NCI-H748 (cell line): ENCODE measurements around the gene COL6A1.
A peak's percentile ranks its signal among the peaks of the same experiment; 100 is the strongest.

Experiments used
- DNase-seq: peaks from one replicate; lab custom pipeline; 2025; ENCODE audit not compliant: unreplicated experiment; lab: John Stamatoyannopoulos, UW

COL6A1 gene

GRCh38 chr21:46023555-46023954, 42.0 kb downstream of the COL6A1 start:
- DNase-seq: no peak

GRCh38 chr21:46024141-46024540, 42.6 kb downstream of the COL6A1 start:
- no peak for DNase-seq

DNA sequence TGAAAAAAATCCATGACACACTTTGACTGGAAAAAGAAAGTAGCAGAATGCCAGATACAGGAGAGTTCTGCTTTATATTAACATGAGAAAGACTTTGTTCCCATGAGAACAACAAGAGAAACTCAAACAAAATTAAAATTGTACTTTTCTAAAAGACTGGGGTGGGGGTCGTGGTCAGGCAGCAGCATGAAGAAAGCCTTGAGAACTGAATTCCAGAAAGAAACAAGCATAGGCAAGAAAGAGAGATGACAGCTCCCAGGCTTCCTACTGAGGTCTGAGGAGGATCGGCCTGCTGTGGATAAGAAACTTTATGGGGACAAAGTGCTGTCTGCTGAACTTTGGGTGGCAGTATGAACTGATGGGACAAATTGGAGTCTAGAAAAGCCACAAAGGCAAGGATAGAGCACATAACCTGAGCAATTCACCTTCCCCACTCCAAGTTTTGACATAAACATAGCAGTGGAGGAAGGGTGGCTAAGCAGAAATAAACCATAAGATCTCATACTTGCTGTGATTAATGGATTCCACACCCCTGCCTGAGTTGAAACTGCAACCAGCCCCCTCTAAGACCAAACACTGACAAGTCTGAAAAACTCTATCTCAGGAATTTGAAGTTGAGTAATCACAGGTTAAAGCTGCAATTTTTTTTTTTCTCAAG, 43.7 kb downstream of the COL6A1 start:
- DNase-seq: no peak

GRCh38 chr21:46027851-46028493, 46.4 kb downstream of the COL6A1 start:
- no peak for DNase-seq

GRCh38 chr21:46028573-46029091, 47.1 kb downstream of the COL6A1 start:
- DNase-seq: no peak

GRCh38 chr21:46029186-46029924, 47.8 kb downstream of the COL6A1 start:
- no peak for DNase-seq

DNA sequence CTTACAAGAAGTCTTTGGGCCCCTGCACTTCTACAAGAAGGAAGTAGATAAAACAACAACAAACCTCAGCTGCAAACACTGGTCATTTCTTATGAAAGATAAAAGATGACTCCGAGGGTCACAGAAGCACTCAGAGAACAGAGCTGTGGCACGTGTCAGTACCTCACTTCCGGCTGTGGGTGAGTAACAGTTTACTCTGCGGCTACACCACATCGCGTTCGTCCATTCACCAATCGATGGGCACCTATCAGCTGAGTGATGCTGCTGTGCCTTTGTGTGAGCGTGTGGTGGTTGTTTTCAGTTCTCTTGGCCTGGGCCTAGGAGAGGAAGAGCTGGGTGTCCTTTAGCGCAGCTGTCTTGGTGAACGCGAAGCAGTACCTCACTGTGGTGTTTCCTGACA, 49.9 kb downstream of the COL6A1 start:
- DNase-seq: no peak

GRCh38 chr21:46032100-46032499, 50.5 kb downstream of the COL6A1 start:
- DNase-seq: no peak

DNA sequence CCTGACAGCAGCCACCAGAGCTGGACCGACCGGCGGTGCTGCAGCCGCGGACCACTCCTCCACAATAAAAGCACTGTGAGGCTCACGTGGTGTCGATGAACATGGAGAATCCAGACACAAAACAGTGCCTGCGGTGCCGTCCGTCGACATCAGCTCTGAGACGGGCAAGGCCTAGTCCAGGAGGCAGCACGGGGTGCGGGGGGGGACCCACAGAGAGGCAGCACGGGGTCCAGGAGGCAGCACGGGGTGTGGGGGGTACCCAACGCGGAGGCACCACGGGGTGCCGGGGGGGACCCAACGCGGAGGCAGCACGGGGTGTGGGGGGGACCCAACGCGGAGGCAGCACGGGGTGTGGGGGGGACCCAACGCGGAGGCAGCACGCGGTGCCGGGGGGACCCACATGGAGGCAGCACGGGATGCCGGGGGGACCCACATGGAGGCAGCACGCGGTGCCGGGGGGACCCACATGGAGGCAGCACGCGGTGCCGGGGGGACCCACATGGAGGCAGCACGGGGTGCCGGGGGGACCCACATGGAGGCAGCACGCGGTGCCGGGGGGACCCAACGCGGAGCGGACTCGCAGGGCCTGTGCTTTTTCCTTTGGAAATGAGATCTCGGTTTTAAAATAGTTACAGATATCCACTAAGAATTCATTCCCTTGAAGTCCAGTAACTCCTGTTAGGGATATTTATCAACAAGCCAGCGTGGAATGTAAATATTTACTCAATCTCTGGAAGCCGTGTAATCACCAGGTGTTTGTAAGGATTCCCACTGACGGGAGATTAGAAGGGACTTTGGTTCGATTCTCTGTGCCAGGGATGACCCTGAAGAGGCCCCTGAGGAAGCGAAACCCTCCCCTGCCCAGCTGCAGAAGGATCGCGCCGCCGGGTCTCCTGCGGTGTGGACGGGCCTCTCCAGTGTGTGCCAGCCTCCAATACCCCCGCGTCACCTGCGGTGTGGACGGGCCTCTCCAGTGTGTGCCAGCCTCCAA, 52.1 kb downstream of the COL6A1 start:
- DNase-seq: peak; percentile 18

GRCh38 chr21:46035809-46036695, 54.5 kb downstream of the COL6A1 start:
- DNase-seq: no peak

DNA sequence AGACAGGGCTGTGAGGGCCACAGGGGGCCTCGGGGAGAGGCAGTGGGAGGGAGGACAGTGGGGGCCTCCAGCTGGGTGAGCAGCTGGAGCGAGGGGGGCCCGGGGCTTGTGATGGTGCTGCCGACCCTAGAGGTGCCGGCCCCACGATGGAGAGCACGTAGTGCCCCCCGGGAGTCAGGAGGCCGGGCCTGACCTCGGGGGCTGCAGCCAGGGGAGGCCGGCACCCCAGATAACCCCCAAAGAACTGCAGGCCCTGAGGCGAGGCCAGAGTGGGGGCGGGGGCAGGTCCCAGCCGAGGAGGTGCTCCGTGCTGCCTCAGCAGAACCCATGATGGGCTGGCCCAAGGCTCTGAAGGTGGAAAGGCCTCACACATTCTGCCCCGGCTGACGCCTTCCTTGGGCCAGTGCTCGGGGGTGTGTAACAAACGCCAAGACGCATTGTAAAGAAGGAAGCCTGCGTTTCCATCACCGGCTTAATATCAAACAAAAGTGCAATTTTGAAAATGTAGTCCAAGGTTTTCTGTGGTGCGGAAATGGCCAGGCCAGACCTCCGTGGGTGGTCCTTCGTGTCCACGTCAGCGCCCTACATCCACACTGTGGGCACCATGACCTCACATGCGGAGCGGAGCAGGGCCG, 55.2 kb downstream of the COL6A1 start:
- no peak for DNase-seq

- DNase-seq: no peak
These were observed 56.1 kb downstream of the COL6A1 start for GRCh38 chr21:46037331-46038325.

GRCh38 chr21:46038341-46038829, 56.8 kb downstream of the COL6A1 start:
- no peak for DNase-seq

DNA sequence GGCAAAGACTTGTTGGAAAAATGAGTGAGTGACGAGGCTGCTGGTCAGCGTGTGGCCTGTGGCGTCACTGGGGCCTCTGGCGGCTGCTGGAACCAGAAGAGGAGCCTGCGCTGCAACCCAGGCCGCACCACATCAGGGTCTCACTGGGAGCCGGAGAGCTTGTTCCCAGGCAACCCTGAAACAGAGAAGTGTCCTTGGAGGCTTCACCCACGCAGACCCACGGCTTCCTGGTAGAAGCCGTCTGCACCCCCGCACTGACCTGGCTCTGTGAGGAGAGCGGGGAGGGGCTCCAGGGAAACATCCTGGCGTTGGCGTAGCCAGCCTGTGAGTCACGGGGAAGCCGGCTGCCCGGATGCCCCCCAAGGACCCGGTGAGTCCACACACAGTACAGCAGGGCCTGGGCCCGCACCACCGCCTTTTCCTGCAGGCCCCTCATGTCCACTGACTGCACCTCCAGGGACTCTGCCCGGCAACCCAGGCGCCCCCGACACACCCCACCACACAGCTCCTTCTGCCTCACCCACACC, 57.4 kb downstream of the COL6A1 start:
- no peak for DNase-seq

- DNase-seq: no peak
These were observed 58.5 kb downstream of the COL6A1 start for GRCh38 chr21:46039891-46040660.

DNA sequence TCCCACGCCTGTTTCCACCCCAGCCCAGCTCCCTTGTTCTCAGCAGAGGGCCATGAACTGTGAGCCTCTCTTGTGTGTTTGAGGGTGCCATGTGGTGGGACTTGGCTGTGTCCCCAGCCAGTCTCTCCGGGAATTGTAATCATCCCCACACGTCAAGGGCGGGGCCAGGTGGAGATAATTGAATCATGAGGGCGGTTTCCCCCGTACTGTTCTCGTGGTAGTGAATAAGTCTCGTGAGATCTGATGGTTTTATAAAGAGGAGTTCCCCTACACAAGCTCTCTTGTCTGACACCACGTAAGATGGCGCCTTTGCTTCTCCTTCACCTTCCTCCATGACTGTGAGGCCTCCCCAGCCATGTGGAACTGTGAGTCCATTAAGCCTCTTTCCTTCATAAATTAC, 59.1 kb downstream of the COL6A1 start:
- DNase-seq: no peak

- no peak for DNase-seq
These were observed 59.6 kb downstream of the COL6A1 start for GRCh38 chr21:46041183-46041582.
